GM15510 (cell line): ENCODE measurements around the gene GPR75.

Source experiments
- POLR2A ChIP-seq: IDR thresholded peaks from 3 replicates; pipeline ENCODE4 v1.6.1; 2011; ENCODE audit warnings: borderline replicate concordance; ENCODE audit not compliant: insufficient read length; ENCODE audit errors: extremely low read depth

Gene GPR75

GRCh38 chr2:53859206-53860181 lies at the start of gene GPR75:
Gene GPR75 (minus strand): TSS chr2:53859967. CDS start chr2:53854756, 5,211 bp downstream.
- TF ChIP-seq POLR2A, result no peak

- TF ChIP-seq POLR2A, result no peak
Observed at GRCh38 chr2:53907582-53907981, 47.8 kb upstream of the GPR75 start.

GRCh38 chr2:53905396-53905795 lies 45.6 kb upstream of the GPR75 start:
- TF ChIP-seq POLR2A, result no peak

DNA sequence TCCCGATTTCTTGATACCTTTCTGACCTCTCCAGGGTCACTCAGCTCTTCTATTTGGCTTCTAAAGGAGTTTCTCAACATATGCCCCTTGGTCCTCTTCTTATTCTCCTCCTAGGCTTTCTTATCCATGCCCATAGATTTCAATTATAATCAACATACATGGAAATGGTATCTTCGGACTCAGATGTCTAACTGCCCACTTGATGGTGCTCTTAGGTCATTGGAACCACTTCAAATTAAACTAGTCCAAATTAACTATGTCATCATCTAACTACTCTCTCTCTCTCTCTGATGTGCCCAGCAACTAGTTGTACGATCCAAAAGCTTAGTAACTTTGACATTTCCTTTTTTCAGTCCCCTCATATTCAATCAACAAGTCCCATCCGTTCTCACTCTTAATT lies 43.2 kb upstream of the GPR75 start:
- no peak for TF ChIP-seq POLR2A

DNA sequence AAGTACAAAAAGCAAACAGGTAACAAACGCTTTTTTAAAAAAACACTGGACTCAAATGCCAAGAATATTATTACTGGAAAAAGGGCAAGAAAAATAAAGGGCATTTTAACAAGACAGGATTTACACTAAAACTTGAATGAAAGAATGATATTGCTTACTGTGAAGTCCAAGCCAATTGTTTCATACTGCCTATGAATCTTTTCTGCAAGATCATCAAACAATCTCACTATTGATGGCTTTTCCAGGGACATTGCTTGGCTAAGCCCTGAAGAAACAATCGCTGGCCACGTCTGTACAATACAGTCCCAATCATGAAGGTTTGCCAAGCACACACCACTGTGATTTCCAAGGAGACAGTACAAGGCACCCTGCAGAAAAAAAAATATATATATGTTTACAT lies 41.4 kb upstream of the GPR75 start:
- no peak for TF ChIP-seq POLR2A

DNA sequence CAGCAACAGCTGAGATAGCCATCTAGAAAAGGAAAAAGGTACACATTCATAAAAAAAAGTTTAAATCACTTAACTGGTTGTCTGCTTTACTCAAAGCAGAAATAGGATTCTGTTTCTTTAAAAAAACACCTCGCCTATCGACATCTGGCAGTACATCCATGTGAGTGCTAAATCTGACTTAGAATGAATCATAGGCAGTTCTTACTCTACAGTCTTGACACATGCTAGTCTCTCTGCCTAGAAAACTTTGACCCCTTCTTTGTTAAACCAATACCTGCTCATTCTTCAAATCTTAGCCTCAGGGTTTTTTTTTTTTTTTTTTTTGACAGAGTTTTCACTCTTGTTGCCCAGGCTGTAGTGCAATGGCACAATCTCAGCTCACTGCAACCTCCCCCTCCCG lies 37.1 kb upstream of the GPR75 start:
- TF ChIP-seq POLR2A, result no peak

- TF ChIP-seq POLR2A, result no peak
Observed at GRCh38 chr2:53886406-53887280, 26.9 kb upstream of the GPR75 start.

- TF ChIP-seq POLR2A, result no peak
Observed at GRCh38 chr2:53884883-53885282, 25.1 kb upstream of the GPR75 start.

GRCh38 chr2:53881986-53882385 lies 22.2 kb upstream of the GPR75 start:
- no peak for TF ChIP-seq POLR2A

DNA sequence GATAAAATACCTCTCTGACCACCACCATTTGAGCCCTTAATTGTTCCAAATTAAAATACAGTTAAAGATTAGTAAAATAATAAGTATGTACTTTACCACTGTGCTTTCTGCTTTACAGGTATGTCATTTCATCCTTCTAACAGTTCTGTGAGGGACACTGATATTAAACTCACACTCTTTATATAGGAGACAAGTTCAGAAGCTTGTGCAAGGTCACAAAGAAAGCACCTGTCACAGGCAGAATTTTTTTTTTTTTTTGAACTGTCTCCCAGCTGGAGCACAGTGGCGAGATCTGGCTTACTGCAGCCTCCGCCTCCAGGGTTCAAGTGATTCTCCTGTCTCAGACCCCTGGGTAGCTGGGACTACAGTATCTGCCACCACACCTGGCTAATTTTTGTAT lies 21.6 kb upstream of the GPR75 start:
- no peak for TF ChIP-seq POLR2A

GRCh38 chr2:53880756-53881155 lies 21.0 kb upstream of the GPR75 start:
- no peak for TF ChIP-seq POLR2A

DNA sequence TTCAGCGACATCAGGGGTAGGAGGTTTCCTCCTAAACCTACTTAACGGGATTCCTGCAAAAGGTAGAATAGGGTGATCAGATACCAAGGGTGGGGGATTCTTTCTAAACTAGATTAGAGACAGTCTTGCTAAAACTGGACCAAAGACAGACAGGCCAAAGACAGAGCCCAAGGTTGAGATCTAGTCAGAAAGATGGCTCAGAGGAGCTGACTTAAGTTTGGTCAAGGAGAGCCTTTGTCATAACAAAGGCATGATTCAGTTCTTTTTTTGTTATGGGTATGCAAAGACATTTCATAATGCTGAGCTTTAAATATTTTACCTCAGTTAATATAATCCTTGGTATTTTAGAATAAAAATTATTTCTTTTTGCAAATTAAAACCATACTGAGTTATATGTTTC lies 17.8 kb upstream of the GPR75 start:
- no peak for TF ChIP-seq POLR2A

DNA sequence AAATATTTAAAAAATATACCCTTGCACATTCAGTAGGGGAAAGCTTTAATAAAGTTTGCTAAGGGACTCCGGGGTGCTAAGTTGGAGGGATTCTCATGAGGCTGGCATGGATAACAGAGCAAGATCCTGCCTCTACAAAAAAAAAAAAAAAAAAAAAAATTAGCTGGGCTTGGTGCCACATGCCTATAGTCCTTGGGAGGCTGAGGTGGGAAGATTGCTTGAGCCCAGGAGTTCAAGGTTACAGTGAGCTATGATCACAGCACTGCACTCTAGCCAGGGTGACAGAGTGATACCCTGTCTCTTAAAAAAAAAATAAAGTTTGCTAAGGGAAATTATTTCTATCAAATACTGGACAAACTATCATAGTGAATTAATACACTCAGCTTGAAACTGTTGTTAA lies 17.3 kb upstream of the GPR75 start:
- no peak for TF ChIP-seq POLR2A

DNA sequence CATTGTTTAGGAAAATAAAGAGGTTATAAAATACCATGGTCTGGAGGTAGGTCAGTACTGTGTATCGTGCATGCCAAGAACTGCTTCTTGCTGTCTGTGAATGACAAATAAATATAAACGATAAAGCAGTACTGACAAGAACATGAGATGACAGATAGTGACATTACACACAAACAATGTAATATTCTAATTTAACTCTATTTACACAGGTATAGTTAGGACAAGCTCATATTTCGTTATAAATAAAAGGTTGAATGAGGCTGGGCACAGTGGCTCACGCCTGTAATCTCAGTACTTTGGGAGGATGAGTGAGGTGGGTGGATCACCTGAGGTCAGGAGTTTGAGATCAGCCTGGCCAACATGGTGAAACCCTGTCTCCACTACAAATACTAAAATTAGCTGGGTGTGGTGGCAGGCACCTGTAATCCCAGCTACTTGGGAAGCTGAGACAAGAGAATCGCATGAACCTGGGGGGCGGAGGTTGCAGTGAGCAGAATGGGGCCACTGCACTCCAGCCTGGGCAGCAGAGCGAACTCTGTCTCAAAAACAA lies 14.7 kb upstream of the GPR75 start:
- TF ChIP-seq POLR2A, result no peak

DNA sequence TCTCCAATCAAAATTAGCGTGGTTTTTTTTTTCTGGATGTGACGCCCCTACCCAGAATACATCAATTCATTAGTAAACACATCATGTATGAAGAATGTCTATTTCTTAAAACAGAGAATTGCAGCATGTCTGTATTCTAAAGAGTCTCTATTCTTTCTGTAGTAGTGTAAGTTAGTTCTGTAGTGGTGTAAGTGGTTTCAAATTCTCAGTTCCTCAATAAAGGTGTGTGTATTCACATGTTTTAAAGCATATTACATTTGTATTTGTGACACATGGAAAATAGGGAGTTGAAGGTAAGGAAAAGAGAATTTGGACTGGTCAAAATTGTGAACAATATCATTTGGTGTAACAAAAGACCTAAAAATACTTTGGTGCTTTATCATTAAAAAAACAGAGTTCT lies 8.0 kb upstream of the GPR75 start:
- no peak for TF ChIP-seq POLR2A
